Fibroblast of pulmonary artery (primary cell): Measurements from ENCODE around the gene PAN3.

Experiments used
- DNase-seq: peaks from one replicate; pipeline ENCODE4 v3.0.0-alpha.2; 2010; ENCODE audit warnings: low read depth
- H3K4me3 ChIP-seq: replicated peaks from 2 replicates; pipeline ENCODE4 v1.5.1; 2011; ENCODE audit warnings: low read depth, mild to moderate bottlenecking, control low read depth, low read length, moderate library complexity
- CTCF ChIP-seq: IDR thresholded peaks from 2 replicates; pipeline ENCODE4 v1.5.1; 2011; ENCODE audit warnings: mild to moderate bottlenecking, control low read depth, low read length, inconsistent platforms; ENCODE audit errors: missing control alignments

Gene PAN3

GRCh38 chr13:28245465-28245864 lies 107.1 kb downstream of the PAN3 start:
- DNase-seq: no peak
- H3K4me3 ChIP-seq: no peak overlapping the region
- TF ChIP-seq CTCF: no peak

GRCh38 chr13:28246891-28247290 lies 108.5 kb downstream of the PAN3 start:
- no peak for DNase-seq
- H3K4me3 ChIP-seq: no peak overlapping the region
- no peak for TF ChIP-seq CTCF

DNA sequence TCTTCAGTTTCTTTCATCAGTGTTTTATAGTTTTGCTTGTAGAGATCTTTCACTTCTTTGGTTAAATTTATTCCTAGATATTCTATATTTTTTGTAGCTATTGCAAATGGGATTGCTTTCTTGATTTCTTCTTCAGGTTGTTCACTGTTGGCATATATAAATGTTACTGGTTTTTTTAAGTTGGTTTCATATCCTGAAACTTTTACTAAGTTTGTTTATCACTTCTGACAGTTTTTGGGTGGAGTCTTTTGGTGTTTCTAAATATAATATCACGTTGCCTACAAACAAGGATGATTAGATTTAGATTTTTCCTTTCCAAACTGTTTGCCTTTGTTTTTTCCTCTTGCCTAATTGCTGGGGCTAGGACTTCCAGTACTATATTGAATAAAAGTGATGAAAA lies 109.7 kb downstream of the PAN3 start:
- no peak for TF ChIP-seq CTCF
- H3K4me3 ChIP-seq: no peak overlapping the region
- no peak for DNase-seq

GRCh38 chr13:28250542-28250941 lies 112.2 kb downstream of the PAN3 start:
- DNase-seq: no peak
- H3K4me3 ChIP-seq: no peak overlapping the region
- TF ChIP-seq CTCF: no peak

DNA sequence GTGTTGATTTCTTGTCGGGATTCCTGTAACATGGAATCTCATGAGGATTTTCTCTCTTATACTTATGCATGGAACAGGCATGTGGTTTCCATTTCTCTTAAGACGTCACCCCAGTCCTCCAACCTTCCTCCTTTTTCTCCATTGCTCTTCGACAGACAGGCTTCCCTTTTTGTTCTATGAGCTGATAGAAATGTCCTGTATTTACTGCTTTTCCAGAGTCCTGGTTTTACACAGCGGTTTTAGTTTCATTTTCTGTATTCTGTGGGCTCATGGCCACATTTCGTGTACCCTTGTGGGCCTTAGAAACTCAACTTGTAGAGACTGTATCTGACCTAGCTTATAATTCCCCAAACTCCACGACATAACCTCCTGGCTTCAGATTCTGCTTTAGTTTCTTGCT lies 113.1 kb downstream of the PAN3 start:
- H3K4me3 ChIP-seq: no peak overlapping the region
- DNase-seq: no peak
- TF ChIP-seq CTCF: no peak

DNA sequence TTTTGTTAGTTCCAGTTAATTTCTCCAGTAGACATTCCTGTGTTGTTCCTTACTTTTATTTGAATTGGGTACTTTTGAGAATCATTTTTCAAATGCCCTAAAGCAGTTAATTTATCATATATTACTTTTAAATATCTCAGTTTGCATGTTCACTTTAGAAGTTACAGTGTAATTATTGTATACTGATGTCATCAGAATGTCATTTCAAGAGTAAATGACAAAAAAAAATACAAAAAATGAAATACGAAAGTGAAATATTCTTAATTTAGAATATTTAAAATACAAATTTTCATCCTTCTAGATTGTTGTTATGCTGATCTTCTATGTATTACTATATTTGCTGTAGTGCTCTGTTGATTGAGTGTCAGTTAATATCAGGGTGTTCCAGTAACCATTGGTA lies 114.2 kb downstream of the PAN3 start:
- TF ChIP-seq CTCF: no peak
- no peak for DNase-seq
- no peak overlapping the region for H3K4me3 ChIP-seq

GRCh38 chr13:28257305-28257704 lies 119.0 kb downstream of the PAN3 start:
- no peak overlapping the region for H3K4me3 ChIP-seq
- no peak for TF ChIP-seq CTCF
- no peak for DNase-seq
